ENCODE data around the gene SORCS2. TPM values are rescaled to one million over a fixed set of nuclear protein-coding genes. Genes with fewer than 3 reads are reported as not detected.

Gene SORCS2
- total and polyA plus RNA-seq, 2 experiments from 2014 or later = 0.38 to 1.4 TPM

DNA sequence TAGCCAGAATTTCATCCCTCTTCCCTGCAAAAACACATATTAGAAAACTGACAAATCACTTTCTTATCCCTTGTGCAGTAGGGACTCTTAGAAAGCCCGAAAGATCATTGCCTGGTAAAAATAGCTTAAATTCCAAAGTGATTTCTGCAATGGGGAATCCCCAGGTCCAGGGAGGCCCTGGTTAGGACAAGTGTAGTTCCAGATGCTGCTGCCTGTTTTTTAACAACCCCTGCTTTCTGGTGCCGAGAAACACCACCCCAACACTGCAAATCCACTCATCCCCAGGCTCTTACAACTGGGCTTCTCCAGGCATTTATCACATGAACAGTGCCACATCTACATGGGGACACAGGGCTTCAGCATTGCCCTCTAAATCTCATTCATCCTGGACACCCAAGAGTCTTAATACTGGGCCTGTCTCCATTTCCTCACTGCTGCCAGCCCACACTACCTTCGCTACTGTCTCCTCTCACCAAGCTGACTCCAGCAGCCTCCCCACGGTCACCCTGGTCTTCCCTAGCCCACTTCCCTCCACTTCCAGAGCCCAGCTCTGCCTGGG lies 354.6 kb downstream of the SORCS2 start:
- 9% methylated on average over 4 of the region's 4 CpGs for WGBS, 2 experiments (ENCODE audit: low coverage in 1 of 2, low lambda C conversion rate in 2 of 2, missing lambda C conversion rate in 2 of 2)
- Histone ChIP-seq H3K79me2 (ENCODE audit: insufficient read depth) (no peaks in the 10 kb centered on the region), H2AFZ (no peak overlapping the region), H3K9me3 (ENCODE audit: low read depth) (no peaks in the 10 kb centered on the region), H3K4me2 (ENCODE audit: unreplicated experiment) (no peak overlapping the region), H3K4me1 (ENCODE audit: insufficient read depth) (no peaks in the 10 kb centered on the region), H3K9me2 (ENCODE audit: insufficient read depth) (no peaks in the 10 kb centered on the region), H3K27me3 (replicated peaks; ENCODE audit: insufficient read depth) (peaks cover 12% of the 10 kb centered on the region; the same call in 1 of the 2 replicates), H4K20me1 (ENCODE audit: insufficient read depth) (no peaks in the 10 kb centered on the region), H3F3A (ENCODE audit: insufficient read depth) (no peaks in the 10 kb centered on the region), H3K36me3 (ENCODE audit: low read depth) (no peaks in the 10 kb centered on the region), H3K9ac (no peak overlapping the region), H3K27ac (no peak overlapping the region), H3K4me3 (no peak overlapping the region)
- DNase-seq = peak; percentile 41
- TF ChIP-seq EZH2 (IDR thresholded peaks at IDR 0.05; ENCODE audit: insufficient read depth, poor library complexity, severe bottlenecking) = no peak
- TF ChIP-seq EZH2phosphoT487 (IDR thresholded peaks at IDR 0.05; ENCODE audit: insufficient read depth, low read depth) = no peak
- in situ Hi-C loops (cut with MboI) = no loop called here

DNA sequence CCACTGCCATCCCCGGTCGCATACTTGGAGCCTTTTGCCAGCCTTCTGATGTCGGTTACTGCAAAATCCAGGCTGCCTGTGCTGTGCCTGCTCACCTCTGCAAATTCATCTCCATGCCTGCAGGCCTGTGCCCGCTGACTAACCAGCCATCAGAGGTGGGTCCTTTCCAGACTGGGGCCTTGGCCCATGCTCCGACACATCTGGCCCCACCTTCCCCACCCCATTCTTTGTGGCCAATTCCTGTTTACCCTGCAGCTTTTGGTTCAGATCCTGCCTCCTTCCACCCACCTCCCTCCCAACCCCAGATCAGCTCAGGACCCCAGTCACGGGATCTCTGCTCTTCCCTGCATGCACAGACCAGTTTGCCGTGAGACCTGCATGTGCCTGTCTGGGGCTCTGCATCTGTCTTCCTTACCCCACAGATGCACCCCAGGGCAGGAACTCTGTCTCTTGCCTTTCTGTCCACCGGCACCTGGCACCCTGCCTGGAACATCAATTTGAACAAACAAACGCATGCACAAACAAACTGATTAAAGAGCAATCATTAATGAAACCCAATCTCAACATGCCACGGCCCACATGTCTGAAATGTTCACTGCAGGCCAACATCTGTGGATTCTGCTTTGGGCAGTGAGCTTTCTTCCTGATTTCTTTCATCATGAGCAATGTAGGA lies 355.2 kb downstream of the SORCS2 start:
- in situ Hi-C loops (cut with MboI) = no loop called here
- Histone ChIP-seq H3K4me1 (ENCODE audit: insufficient read depth) (no peaks in the 10 kb centered on the region), H3K9me3 (ENCODE audit: low read depth) (no peaks in the 10 kb centered on the region), H3F3A (ENCODE audit: insufficient read depth) (no peaks in the 10 kb centered on the region), H3K9ac (no peak overlapping the region), H4K20me1 (ENCODE audit: insufficient read depth) (no peaks in the 10 kb centered on the region), H3K27me3 (replicated peaks; ENCODE audit: insufficient read depth) (peaks cover 12% of the 10 kb centered on the region; the same call in 1 of the 2 replicates), H3K9me2 (ENCODE audit: insufficient read depth) (no peaks in the 10 kb centered on the region), H3K4me3 (no peak overlapping the region), H3K79me2 (ENCODE audit: insufficient read depth) (no peaks in the 10 kb centered on the region), H3K4me2 (ENCODE audit: unreplicated experiment) (no peak overlapping the region), H3K27ac (no peak overlapping the region), H3K36me3 (ENCODE audit: low read depth) (no peaks in the 10 kb centered on the region), H2AFZ (no peak overlapping the region)
- TF ChIP-seq EZH2 (IDR thresholded peaks at IDR 0.05; ENCODE audit: insufficient read depth, poor library complexity, severe bottlenecking) (no peak), EZH2phosphoT487 (IDR thresholded peaks at IDR 0.05; ENCODE audit: insufficient read depth, low read depth) (no peak)
- DNase-seq = no peak
- WGBS, 2 experiments (ENCODE audit: low coverage in 1 of 2, low lambda C conversion rate in 2 of 2, missing lambda C conversion rate in 2 of 2) = 35 to 40% methylated on average over 10 of the region's 10 CpGs

DNA sequence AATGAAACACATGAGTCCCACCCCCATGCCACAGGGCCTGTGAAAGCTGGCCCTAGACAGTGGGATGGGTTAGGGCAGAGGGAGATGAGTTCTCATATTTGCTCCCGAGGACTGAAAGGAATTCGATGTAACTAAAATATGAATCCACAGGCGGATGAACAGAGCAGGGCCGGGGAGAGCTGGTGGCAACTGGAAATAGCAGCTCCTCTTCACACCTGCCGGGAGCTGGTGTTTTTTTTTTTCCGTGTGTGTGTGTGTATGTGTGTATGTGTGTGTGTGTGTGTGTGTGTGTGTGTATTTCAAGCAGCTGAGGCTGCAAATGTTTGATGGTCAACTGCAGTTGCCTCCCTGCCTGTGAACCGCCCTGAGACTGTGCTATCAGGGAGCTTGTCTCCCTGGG lies 357.5 kb downstream of the SORCS2 start:
- Histone ChIP-seq H3K4me1 (ENCODE audit: insufficient read depth) (no peaks in the 10 kb centered on the region), H3K9ac (no peak overlapping the region), H3K36me3 (ENCODE audit: low read depth) (no peaks in the 10 kb centered on the region), H2AFZ (no peak overlapping the region), H3K27me3 (replicated peaks; ENCODE audit: insufficient read depth) (peaks cover 12% of the 10 kb centered on the region; the same call in 1 of the 2 replicates), H3K4me2 (ENCODE audit: unreplicated experiment) (no peak overlapping the region), H4K20me1 (ENCODE audit: insufficient read depth) (no peaks in the 10 kb centered on the region), H3F3A (ENCODE audit: insufficient read depth) (no peaks in the 10 kb centered on the region), H3K27ac (no peak overlapping the region), H3K79me2 (ENCODE audit: insufficient read depth) (no peaks in the 10 kb centered on the region), H3K9me2 (ENCODE audit: insufficient read depth) (no peaks in the 10 kb centered on the region), H3K9me3 (ENCODE audit: low read depth) (peaks cover 3% of the 10 kb centered on the region), H3K4me3 (no peak overlapping the region)
- no peak for TF ChIP-seq EZH2phosphoT487 (IDR thresholded peaks at IDR 0.05; ENCODE audit: insufficient read depth, low read depth)
- TF ChIP-seq EZH2 (IDR thresholded peaks at IDR 0.05; ENCODE audit: insufficient read depth, poor library complexity, severe bottlenecking) = no peak
- in situ Hi-C loops (cut with MboI) = no loop called here
- no peak for DNase-seq
- 52% methylated on average over 7 of the region's 7 CpGs for WGBS, 2 experiments (ENCODE audit: low coverage in 1 of 2, low lambda C conversion rate in 2 of 2, missing lambda C conversion rate in 2 of 2)

DNA sequence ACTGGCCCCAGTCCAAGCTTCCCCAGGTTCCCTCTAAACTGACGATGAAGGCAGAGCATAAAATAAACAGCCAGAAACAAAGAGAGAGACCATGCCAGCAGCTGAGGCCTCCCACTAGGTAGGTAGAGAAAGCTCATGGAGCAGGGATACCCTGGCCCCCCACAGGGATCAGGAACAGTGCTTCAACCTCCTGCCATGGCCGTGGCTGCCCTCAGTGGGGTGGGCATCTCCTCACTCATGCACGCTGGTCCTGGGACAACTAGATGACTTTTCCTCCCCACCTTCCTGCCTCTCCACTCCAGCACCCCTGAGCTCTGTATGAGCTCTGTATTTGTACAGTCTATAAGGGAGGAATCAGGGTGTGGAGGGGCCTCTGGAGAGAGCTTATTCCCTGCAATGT lies 360.1 kb downstream of the SORCS2 start:
- Histone ChIP-seq H3K9me3 (ENCODE audit: low read depth) (peaks cover 3% of the 10 kb centered on the region), H3K27me3 (replicated peaks; ENCODE audit: insufficient read depth) (peaks cover 4% of the 10 kb centered on the region; the same call in 1 of the 2 replicates), H3K79me2 (ENCODE audit: insufficient read depth) (no peaks in the 10 kb centered on the region), H3F3A (ENCODE audit: insufficient read depth) (0 out of 2 replicates have a peak, but pooled peaks cover 4% of the 10 kb centered on the region), H3K27ac (no peak overlapping the region), H3K36me3 (ENCODE audit: low read depth) (no peaks in the 10 kb centered on the region), H4K20me1 (ENCODE audit: insufficient read depth) (no peaks in the 10 kb centered on the region), H3K4me3 (no peak overlapping the region), H2AFZ (no peak overlapping the region), H3K9ac (no peak overlapping the region), H3K9me2 (ENCODE audit: insufficient read depth) (no peaks in the 10 kb centered on the region), H3K4me2 (ENCODE audit: unreplicated experiment) (no peak overlapping the region), H3K4me1 (ENCODE audit: insufficient read depth) (peaks cover 3% of the 10 kb centered on the region; the same call in 1 of the 2 replicates)
- WGBS, 2 experiments (ENCODE audit: low coverage in 1 of 2, low lambda C conversion rate in 2 of 2, missing lambda C conversion rate in 2 of 2) = 23 to 24% methylated on average over 3 of the region's 3 CpGs
- TF ChIP-seq EZH2 (IDR thresholded peaks at IDR 0.05; ENCODE audit: insufficient read depth, poor library complexity, severe bottlenecking) = no peak
- no peak for TF ChIP-seq EZH2phosphoT487 (IDR thresholded peaks at IDR 0.05; ENCODE audit: insufficient read depth, low read depth)
- in situ Hi-C loops (cut with MboI) = no loop called here
- no peak for DNase-seq

Data from GM23248 (cell line).